Inferior parietal cortex (tissue), 1 donor: ENCODE data around the gene SLC35F2.
A peak's percentile ranks its signal among the peaks of the same experiment; 100 is the strongest.
"Not testable (repeated sequence)": the region's sequence is repeated elsewhere in the genome, so short reads cannot be mapped to it uniquely, and the experiment has no call there.

Source experiments
- DNase-seq: peaks from one replicate; pipeline ENCODE4 v3.0.0-alpha.2; 2016; ENCODE audit errors: extremely low spot score

The SLC35F2 gene

GRCh38 chr11:107842412-107843100 lies 16.0 kb downstream of the SLC35F2 start:
- DNase-seq, result no peak

- DNase-seq, result no peak
Measured at GRCh38 chr11:107840129-107840484, 18.5 kb downstream of the SLC35F2 start.

DNA sequence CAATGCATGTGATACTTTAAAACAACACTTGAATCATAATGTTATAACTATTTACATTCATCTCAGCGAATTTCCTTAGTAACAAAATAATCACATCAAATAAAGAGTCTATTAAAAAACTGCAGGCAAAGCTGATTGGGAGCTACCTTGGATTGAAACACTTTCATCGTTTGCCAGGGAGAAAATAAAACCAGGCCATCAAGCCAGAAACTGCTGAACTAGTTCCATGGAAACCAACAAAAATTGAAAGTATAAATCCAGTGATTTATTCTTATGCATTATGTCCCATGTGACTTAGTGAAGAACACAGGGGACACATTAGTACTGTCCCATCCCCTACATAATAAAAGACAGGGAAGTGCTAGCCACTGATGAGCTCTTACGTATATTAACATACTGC lies 21.7 kb downstream of the SLC35F2 start:
- DNase-seq, result no peak

DNA sequence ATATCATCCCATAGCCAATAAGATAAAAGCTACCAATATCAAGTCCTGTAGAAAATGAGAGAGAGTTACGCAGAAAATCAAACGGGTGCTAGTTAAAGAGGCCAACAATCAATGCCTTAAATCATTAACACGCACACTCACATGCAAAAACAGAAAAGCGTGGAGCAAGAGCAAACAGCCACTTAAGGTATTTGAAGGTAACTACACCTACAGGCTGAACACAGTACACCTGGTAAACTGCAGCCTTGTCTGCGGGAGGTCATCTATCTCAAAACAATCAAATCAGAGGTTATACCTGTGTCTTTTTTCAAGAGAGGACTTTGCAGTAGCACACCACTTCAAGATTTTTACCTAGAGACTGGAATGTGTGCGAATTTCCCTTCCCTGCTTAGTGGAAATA lies 23.6 kb downstream of the SLC35F2 start:
- DNase-seq, result no peak

DNA sequence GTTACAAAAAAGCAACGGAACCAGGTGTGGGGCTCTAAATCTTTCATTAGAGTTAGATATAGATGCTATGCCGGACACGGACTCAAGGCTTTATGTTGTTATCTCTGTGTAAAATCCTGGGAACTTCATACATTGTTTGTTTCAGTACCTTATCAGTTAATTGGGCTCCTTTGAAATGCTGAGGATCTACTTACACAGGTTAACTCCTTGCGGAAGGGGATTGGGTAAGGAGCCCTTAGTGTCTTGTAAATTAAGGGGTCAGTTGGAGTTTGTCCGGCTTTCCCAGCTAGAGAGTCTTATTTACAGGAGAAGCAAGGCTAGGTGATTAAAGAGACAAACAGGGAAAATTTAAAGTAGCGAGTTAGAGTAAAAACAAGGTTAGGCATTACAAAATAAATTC lies 24.7 kb downstream of the SLC35F2 start:
- not testable (repeated sequence) for DNase-seq

GRCh38 chr11:107830915-107831540 lies 27.6 kb downstream of the SLC35F2 start:
- no peak for DNase-seq

- no peak for DNase-seq
Measured at GRCh38 chr11:107827041-107827440, 31.5 kb downstream of the SLC35F2 start.

DNA sequence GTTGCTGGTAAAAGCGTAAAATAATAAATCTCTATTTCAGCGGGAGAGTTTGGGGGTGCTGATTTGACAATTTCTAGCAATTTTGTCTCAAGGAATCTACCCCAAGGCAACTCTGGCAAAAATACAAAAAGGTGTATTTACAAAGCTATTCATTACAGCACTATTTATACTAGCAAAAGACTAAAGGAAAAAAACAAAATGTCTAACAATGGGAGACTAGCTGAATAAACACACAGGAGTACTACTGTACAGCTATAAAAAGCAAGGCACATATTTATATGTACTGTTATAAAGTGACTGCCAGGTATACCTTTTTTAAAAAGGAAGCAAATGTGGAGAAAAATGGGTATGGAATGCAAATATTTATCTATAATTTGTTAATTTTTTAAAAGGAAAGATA lies 32.7 kb downstream of the SLC35F2 start:
- no peak for DNase-seq

DNA sequence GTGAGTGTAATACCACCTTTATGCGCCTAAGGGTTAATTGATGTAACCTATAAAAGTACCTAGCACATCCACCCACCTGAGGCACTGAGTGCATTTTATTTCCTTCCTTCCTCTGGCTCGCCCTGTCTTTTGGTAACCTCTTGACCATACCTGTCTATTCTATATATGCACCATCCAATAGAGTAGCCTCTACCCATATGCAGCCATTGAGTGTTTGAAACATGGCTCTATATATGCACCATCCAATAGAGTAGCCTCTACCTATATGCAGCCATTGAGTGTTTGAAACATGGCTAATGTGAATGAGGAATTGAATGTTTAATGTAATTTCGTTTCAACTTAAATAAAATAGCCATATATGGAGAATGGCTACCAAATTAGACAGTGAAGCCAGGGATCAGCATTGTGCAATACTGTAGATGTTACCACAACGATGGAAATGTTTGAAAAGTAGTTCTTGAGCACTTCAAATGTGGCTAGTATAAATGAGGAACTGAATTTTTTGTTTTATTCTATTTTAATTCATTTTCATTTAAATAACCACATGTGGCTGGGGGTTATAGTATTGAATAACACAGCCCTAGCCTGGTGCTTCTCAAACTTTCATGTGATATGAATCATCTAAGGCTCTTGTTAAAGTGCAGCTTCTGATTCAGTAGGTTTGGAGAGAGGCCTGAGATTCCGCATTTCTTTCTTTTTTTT lies 33.8 kb downstream of the SLC35F2 start:
- DNase-seq, result no peak

DNA sequence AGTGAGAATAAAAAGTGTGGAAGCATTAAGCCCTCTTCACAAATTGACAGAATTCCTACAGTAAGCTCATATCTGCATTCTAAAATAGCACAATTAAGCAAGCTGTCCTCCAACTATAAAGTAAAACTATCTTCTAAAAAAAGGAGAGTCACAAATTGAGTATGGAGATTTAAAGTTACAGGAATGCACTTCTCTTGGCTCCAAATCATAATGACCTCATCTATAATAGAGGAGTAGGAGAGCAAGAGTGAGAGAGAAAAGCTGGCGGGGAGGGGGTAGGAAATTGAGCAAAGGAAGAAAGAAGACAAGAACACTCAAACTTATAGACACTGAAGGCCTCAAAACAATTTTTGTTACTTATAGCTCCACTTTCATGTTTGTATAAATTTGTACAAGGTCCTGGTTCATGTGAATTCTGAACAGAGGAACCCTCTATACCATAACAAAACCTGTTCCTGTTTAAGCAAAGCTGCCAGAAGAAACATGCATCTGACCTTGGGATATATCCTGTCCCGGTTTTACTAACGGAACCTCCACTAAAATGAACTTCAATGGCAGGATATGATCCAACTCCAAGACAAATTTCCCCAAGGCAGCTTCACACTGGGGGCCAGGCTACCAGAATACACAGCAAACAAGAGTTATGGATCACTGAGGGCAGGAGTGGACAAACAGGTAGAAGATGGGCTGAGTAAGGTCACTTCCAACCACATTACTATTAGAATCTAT lies 37.2 kb downstream of the SLC35F2 start:
- DNase-seq, result no peak

- no peak for DNase-seq
Measured at GRCh38 chr11:107819361-107820014, 39.1 kb downstream of the SLC35F2 start.

DNA sequence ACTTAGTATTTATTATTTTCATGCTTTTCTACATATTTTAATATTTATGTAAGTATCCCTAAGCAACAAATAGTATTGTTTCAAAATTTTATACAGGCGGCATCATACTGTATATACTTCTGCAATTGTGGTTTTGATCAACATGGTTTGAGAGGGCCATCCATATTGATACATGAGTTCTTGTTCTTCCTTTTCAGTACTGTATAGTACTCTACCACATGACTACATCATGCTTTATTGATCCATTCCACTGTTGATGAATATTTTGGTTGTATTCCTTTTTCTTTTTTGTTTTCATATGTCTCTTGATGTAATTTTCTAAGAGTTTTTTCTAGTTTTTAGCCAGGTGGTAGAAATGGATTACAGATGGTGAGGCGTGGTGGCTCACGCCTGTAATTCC lies 40.1 kb downstream of the SLC35F2 start:
- no peak for DNase-seq

GRCh38 chr11:107816028-107816427 lies 42.6 kb downstream of the SLC35F2 start:
- DNase-seq, result no peak

DNA sequence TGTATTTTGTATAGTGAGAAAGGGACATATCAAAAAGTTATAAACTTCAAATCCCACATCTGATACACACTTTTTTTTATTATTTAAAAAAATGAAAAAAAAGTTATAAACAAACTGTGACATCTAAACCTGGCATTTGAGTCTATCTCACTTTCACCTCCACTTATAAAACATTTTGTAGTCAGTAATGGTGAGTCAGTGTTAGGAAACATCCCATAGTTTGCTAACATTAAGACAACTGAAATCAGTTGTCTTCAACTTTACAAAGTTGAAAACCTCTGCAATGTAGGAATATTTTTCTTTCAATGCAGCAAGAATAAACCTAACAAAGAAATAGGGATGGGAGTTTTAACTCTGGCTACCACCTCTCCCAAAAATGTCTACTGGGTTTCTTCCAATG lies 47.7 kb downstream of the SLC35F2 start:
- DNase-seq, result no peak

- DNase-seq, result no peak
Measured at GRCh38 chr11:107808521-107808920, 50.1 kb downstream of the SLC35F2 start.

DNA sequence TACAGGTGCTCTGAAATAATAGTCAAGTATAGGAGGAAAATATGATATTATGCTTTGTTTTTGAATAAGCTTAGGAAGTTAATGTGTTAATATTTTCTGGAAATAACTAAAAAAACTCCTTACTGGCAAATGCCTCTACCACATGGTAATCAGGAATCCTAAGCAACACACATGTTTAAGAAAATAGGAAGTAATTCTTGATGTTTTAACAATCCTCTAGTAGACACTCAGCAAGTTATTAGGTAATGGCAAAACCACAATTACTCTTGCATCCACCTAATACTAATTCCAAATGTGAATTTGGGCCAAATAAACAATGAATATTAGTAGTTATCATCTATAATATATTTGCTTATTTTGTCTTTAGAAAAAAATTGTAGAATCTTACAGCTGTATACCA lies 53.6 kb downstream of the SLC35F2 start:
- no peak for DNase-seq

DNA sequence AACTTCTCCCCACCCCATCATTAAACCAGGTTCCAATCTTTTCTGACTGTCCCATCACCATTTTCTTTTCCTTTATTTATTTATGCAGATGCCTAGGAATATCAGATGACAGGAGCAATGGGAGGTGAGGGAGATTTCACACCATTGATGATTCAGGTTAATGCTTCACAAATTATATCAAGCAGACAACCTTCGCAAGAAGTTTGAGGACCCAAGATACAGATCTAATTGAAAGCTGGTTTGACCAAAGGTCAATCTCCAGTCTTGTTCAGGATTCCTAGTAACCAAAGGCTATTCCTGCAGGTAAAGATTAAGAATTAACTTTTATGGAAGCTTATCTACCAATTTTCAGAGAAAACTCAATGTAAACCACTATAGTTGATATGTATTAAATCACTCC lies 54.4 kb downstream of the SLC35F2 start:
- no peak for DNase-seq

- DNase-seq, result no peak
Measured at GRCh38 chr11:107801641-107802040, 56.9 kb downstream of the SLC35F2 start.

DNA sequence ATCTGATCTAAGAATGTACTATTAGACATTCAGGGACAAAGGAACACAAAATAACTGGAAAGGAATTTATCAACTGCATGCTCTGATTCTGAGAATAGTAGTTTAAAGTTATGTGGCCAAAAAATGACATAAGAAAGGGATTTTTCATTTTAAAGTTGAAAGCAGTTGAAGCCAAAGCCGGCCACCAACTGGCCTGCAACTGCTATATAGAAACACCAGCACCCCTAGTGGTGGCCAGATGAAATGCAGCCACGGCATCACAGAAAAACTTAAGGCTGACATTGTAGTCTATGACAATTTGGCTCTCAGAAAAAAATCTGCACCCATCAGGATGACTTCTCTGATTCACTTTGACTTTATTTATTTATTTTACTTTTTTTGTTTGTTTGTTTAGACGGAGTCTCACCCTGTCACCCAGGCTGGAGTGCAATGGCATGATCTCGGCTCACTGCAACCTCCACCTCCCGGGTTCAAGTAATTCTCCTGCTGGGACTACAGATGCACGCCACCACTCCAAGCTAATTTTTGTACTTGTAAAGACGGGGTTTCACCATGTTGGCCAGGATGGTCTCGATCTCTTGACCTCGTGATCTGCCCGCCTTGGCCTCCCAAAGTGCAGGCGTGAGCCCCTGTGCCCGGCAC lies 59.2 kb downstream of the SLC35F2 start:
- peak; percentile 76 for DNase-seq

GRCh38 chr11:107792049-107792443 lies 66.5 kb downstream of the SLC35F2 start:
- no peak for DNase-seq

DNA sequence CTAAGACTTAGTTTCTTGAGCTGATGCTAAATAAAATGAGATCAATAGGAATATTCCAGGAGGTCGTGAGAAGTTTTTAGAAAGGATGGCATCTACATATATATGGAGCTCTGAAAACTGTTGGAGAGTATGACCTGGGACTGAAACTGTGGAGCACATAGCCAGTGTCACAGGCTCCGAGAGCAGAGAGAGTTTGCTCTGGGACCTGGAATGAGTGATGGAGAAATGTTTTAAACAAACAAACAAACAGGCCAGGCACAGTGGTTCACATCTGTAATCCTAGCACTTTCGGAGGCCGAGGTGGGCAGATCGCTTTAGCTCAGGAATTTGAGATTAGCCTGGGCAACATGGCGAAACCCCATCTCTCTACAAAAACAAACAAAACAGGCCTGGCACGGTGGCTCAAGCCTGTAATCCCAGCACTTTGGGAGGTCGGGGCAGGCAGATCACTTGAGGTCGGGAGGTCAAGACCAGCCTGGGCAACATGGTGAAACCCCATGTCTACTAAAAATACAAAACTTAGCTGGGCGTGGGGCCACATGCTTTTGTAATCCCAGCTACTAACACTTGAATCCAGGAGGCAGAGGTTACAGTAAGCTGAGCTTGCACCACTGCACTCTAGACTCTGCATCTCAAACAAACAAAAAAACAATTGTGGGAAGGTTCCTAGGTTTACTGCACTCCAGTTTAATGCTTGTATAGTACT lies 67.1 kb downstream of the SLC35F2 start:
- no peak for DNase-seq
